ENCODE results near the gene C4orf54. TPM values are rescaled to one million over a fixed set of nuclear protein-coding genes. Genes with fewer than 3 reads are reported as not detected.

C4orf54 gene
- total and polyA plus RNA-seq, 4 donors: under 0.01 to 1.3 (median under 0.01) TPM; not detected in 1

GRCh38 chr4:99658666-99659065, 1.0 kb upstream of the C4orf54 start:
- Histone ChIP-seq H3K4me1 (ENCODE audit: control insufficient read depth in 1 of 2, insufficient read depth in 2 of 2, low read length in 2 of 2) (peaks cover 0 to 2% of the 10 kb centered on the region in 2 donors), H3K27ac (ENCODE audit: low read depth in 1 of 2, low read length in 2 of 2) (no peak overlapping the region), H3K4me3 (ENCODE audit: low read length in 2 of 2) (no peak overlapping the region), H3K27me3 (ENCODE audit: control insufficient read depth in 1 of 2, insufficient read depth in 2 of 2, low read length in 1 of 2) (no peaks in the 10 kb centered on the region), H3K36me3 (ENCODE audit: control insufficient read depth in 1 of 2, insufficient read depth in 2 of 2, low read length in 1 of 2) (no peaks in the 10 kb centered on the region), H3K9me3 (ENCODE audit: control insufficient read depth, low read length) (no peaks in the 10 kb centered on the region)
- ATAC-seq (ENCODE audit: low FRiP score) (no peak), DNase-seq (no peak)
- intact Hi-C loops (cut with DNase I): loop anchor here in 1 of 2 donors (5.0 kb wide), 1 partner anchor 96 kb away; the partner anchor contains the start of gene TRMT10A
- 93 to 95% methylated on average over 4 of the region's 4 CpGs for WGBS, 2 donors

GRCh38 chr4:99655308-99656081, 2.1 kb downstream of the C4orf54 start:
- no peaks in the 10 kb centered on the region for H3K27me3 ChIP-seq (ENCODE audit: control insufficient read depth in 1 of 2, insufficient read depth in 2 of 2, low read length in 1 of 2)
- peaks cover 0 to 2% of the 10 kb centered on the region in 2 donors for H3K4me1 ChIP-seq (ENCODE audit: control insufficient read depth in 1 of 2, insufficient read depth in 2 of 2, low read length in 2 of 2)
- no peaks in the 10 kb centered on the region for H3K36me3 ChIP-seq (ENCODE audit: control insufficient read depth in 1 of 2, insufficient read depth in 2 of 2, low read length in 1 of 2)
- peak overlapping the region in 1 of 2 donors; percentile 38 for H3K27ac ChIP-seq (ENCODE audit: low read depth in 1 of 2, low read length in 2 of 2)
- WGBS, 2 donors: 6 to 11% methylated on average over 9 of the region's 9 CpGs
- no peak overlapping the region for H3K4me3 ChIP-seq (ENCODE audit: low read length in 2 of 2)
- ATAC-seq (ENCODE audit: low FRiP score) (peak; percentile 28), DNase-seq (peak; percentile 80 to 82)
- no peaks in the 10 kb centered on the region for H3K9me3 ChIP-seq (ENCODE audit: control insufficient read depth, low read length)
- intact Hi-C loops (cut with DNase I): loop anchor here in 1 of 2 donors (5.0 kb wide), 1 partner anchor 93 kb away; the partner anchor contains the start of gene TRMT10A

- DNase-seq (no peak), ATAC-seq (ENCODE audit: low FRiP score) (no peak)
- intact Hi-C loops (cut with DNase I): no loop called here
- Histone ChIP-seq H3K4me3 (ENCODE audit: low read length in 2 of 2) (no peak overlapping the region), H3K36me3 (ENCODE audit: control insufficient read depth in 1 of 2, insufficient read depth in 2 of 2, low read length in 1 of 2) (no peaks in the 10 kb centered on the region), H3K9me3 (ENCODE audit: control insufficient read depth, low read length) (no peaks in the 10 kb centered on the region), H3K27me3 (ENCODE audit: control insufficient read depth in 1 of 2, insufficient read depth in 2 of 2, low read length in 1 of 2) (no peaks in the 10 kb centered on the region), H3K27ac (ENCODE audit: low read depth in 1 of 2, low read length in 2 of 2) (no peak overlapping the region), H3K4me1 (ENCODE audit: control insufficient read depth in 1 of 2, insufficient read depth in 2 of 2, low read length in 2 of 2) (peaks cover 0 to 2% of the 10 kb centered on the region in 2 donors)
- WGBS, 2 donors: 89 to 91% methylated on average over 15 of the region's 15 CpGs
Measured at GRCh38 chr4:99654361-99654761, 3.3 kb downstream of the C4orf54 start.

- peaks cover 0 to 2% of the 10 kb centered on the region in 2 donors for H3K4me1 ChIP-seq (ENCODE audit: control insufficient read depth in 1 of 2, insufficient read depth in 2 of 2, low read length in 2 of 2)
- ATAC-seq (ENCODE audit: low FRiP score): no peak
Measured at GRCh38 chr4:99653916-99654315, 3.7 kb downstream of the C4orf54 start.

GRCh38 chr4:99652596-99653436, 4.8 kb downstream of the C4orf54 start:
- Histone ChIP-seq H3K4me3 (ENCODE audit: low read length in 2 of 2) (no peak overlapping the region), H3K9me3 (ENCODE audit: control insufficient read depth, low read length) (no peaks in the 10 kb centered on the region), H3K27ac (ENCODE audit: low read depth in 1 of 2, low read length in 2 of 2) (no peak overlapping the region), H3K36me3 (ENCODE audit: control insufficient read depth in 1 of 2, insufficient read depth in 2 of 2, low read length in 1 of 2) (no peaks in the 10 kb centered on the region), H3K4me1 (ENCODE audit: control insufficient read depth in 1 of 2, insufficient read depth in 2 of 2, low read length in 2 of 2) (peaks cover 0 to 2% of the 10 kb centered on the region in 2 donors), H3K27me3 (ENCODE audit: control insufficient read depth in 1 of 2, insufficient read depth in 2 of 2, low read length in 1 of 2) (no peaks in the 10 kb centered on the region)
- no peak for DNase-seq
- WGBS, 2 donors: 90 to 92% methylated on average over 43 of the region's 43 CpGs
- intact Hi-C loops (cut with DNase I): no loop called here
- no peak for ATAC-seq (ENCODE audit: low FRiP score)

More at GRCh38 chr4:99653916-99654315, 3.7 kb downstream of the C4orf54 start:
- Histone ChIP-seq H3K27ac (ENCODE audit: low read depth in 1 of 2, low read length in 2 of 2) (no peak overlapping the region), H3K27me3 (ENCODE audit: control insufficient read depth in 1 of 2, insufficient read depth in 2 of 2, low read length in 1 of 2) (no peaks in the 10 kb centered on the region), H3K36me3 (ENCODE audit: control insufficient read depth in 1 of 2, insufficient read depth in 2 of 2, low read length in 1 of 2) (no peaks in the 10 kb centered on the region), H3K9me3 (ENCODE audit: control insufficient read depth, low read length) (no peaks in the 10 kb centered on the region), H3K4me3 (ENCODE audit: low read length in 2 of 2) (no peak overlapping the region)
- intact Hi-C loops (cut with DNase I): no loop called here
- no peak for DNase-seq
- 98 to 99% methylated on average over 9 of the region's 9 CpGs for WGBS, 2 donors

GRCh38 chr4:99651811-99652485, 5.7 kb downstream of the C4orf54 start:
- Histone ChIP-seq H3K4me3 (ENCODE audit: low read length in 2 of 2) (no peak overlapping the region), H3K9me3 (ENCODE audit: control insufficient read depth, low read length) (no peaks in the 10 kb centered on the region), H3K27ac (ENCODE audit: low read depth in 1 of 2, low read length in 2 of 2) (no peak overlapping the region), H3K36me3 (ENCODE audit: control insufficient read depth in 1 of 2, insufficient read depth in 2 of 2, low read length in 1 of 2) (no peaks in the 10 kb centered on the region), H3K4me1 (ENCODE audit: control insufficient read depth in 1 of 2, insufficient read depth in 2 of 2, low read length in 2 of 2) (peaks cover 0 to 2% of the 10 kb centered on the region in 2 donors), H3K27me3 (ENCODE audit: control insufficient read depth in 1 of 2, insufficient read depth in 2 of 2, low read length in 1 of 2) (no peaks in the 10 kb centered on the region)
- ATAC-seq (ENCODE audit: low FRiP score) (no peak), DNase-seq (no peak)
- intact Hi-C loops (cut with DNase I): no loop called here
- WGBS, 2 donors: 97 to 98% methylated on average over 49 of the region's 49 CpGs

- intact Hi-C loops (cut with DNase I): no loop called here
- no peak for DNase-seq
- WGBS, 2 donors: 96 to 98% methylated on average over 18 of the region's 18 CpGs
- Histone ChIP-seq H3K9me3 (ENCODE audit: control insufficient read depth, low read length) (no peaks in the 10 kb centered on the region), H3K27me3 (ENCODE audit: control insufficient read depth in 1 of 2, insufficient read depth in 2 of 2, low read length in 1 of 2) (no peaks in the 10 kb centered on the region), H3K27ac (ENCODE audit: low read depth in 1 of 2, low read length in 2 of 2) (no peak overlapping the region), H3K4me3 (ENCODE audit: low read length in 2 of 2) (no peak overlapping the region), H3K36me3 (ENCODE audit: control insufficient read depth in 1 of 2, insufficient read depth in 2 of 2, low read length in 1 of 2) (no peaks in the 10 kb centered on the region), H3K4me1 (ENCODE audit: control insufficient read depth in 1 of 2, insufficient read depth in 2 of 2, low read length in 2 of 2) (peaks cover 0 to 2% of the 10 kb centered on the region in 2 donors)
- ATAC-seq (ENCODE audit: low FRiP score): no peak
Measured at GRCh38 chr4:99651016-99651769, 6.4 kb downstream of the C4orf54 start.

GRCh38 chr4:99649778-99650177, 7.8 kb downstream of the C4orf54 start:
- no peak overlapping the region for H3K4me3 ChIP-seq (ENCODE audit: low read length in 2 of 2)
- H3K27me3 ChIP-seq (ENCODE audit: control insufficient read depth in 1 of 2, insufficient read depth in 2 of 2, low read length in 1 of 2): no peaks in the 10 kb centered on the region
- intact Hi-C loops (cut with DNase I): no loop called here
- H3K27ac ChIP-seq (ENCODE audit: low read depth in 1 of 2, low read length in 2 of 2): no peak overlapping the region
- no peaks in the 10 kb centered on the region for H3K4me1 ChIP-seq (ENCODE audit: control insufficient read depth in 1 of 2, insufficient read depth in 2 of 2, low read length in 2 of 2)
- ATAC-seq (ENCODE audit: low FRiP score) (no peak), DNase-seq (no peak)
- WGBS, 2 donors: 94 to 96% methylated on average over 8 to 10 of the region's 10 CpGs
- no peaks in the 10 kb centered on the region for H3K36me3 ChIP-seq (ENCODE audit: control insufficient read depth in 1 of 2, insufficient read depth in 2 of 2, low read length in 1 of 2)
- no peaks in the 10 kb centered on the region for H3K9me3 ChIP-seq (ENCODE audit: control insufficient read depth, low read length)
